ENCODE results near the gene AHSG. TPM values are rescaled to one million over a fixed set of nuclear protein-coding genes. Genes with fewer than 3 reads are reported as not detected.
"Not testable (repeated sequence)": the region's sequence is repeated elsewhere in the genome, so short reads cannot be mapped to it uniquely, and the experiment has no call there.

AHSG gene, protein sequence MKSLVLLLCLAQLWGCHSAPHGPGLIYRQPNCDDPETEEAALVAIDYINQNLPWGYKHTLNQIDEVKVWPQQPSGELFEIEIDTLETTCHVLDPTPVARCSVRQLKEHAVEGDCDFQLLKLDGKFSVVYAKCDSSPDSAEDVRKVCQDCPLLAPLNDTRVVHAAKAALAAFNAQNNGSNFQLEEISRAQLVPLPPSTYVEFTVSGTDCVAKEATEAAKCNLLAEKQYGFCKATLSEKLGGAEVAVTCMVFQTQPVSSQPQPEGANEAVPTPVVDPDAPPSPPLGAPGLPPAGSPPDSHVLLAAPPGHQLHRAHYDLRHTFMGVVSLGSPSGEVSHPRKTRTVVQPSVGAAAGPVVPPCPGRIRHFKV
- not detected for total RNA-seq

DNA sequence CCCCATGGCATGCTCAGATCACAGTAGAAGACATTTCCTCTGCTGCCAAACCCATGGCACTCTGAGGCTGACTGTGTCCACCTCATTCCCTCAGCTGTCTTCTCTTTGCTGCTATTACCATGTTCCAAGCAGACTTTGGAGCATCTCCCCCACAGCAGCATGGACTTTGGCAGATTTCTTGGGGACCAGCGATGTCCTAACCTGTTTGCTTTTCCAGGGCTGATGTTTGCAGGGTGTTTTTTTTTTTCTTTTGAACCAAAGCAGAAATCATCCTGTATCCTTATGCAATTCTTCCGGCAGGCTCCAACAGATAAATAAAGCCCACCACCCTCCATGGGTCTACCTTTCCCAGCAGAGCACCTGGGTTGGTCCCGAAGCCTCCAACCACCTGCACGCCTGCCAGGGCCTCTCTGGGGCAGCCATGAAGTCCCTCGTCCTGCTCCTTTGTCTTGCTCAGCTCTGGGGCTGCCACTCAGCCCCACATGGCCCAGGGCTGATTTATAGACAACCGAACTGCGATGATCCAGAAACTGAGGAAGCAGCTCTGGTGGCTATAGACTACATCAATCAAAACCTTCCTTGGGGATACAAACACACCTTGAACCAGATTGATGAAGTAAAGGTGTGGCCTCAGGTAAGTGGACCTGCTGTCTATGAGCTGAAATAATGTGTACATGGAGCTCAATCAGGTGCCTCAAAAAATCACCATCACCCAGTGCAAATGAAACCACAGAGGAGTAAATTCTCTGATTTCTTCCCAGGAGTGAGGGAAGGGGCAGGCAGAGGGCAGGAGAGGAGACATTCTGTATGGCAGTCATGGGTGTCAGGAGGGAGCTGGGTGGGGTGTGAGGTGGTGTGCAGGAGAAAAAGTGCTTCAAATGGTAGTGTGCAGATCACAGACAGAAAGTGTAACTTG lies at the start of gene AHSG:
TSS of gene AHSG (plus strand) at position 340 of the 916 bp plus-strand sequence. CDS start at position 422, 82 bp downstream.
- Mint-ChIP-seq H3K4me1 (ENCODE audit: low read depth) (peaks cover 18% of the 10 kb centered on the region), H3K36me3 (ENCODE audit: low read depth) (no peaks in the 10 kb centered on the region), H3K9me3 (no peaks in the 10 kb centered on the region), H3K4me3 (no peak within 1 kb of the TSS), H3K27ac (no peak within 1 kb of the TSS), H3K27me3 (ENCODE audit: low read depth) (peaks cover 14% of the 10 kb centered on the region)
- CTCF ChIA-PET = interaction anchor here (1.0 to 6.2 kb wide), 6 partner anchors 8 to 208 kb away, joined by 3 to 99 read pairs (median 4); no protein-coding TSS in a partner anchor
- no peak for DNase-seq
- intact Hi-C loops (cut with micrococcal nuclease) = loop anchor here (10.0 kb wide), 1 partner anchor 552 kb away; no protein-coding TSS in a partner anchor

DNA sequence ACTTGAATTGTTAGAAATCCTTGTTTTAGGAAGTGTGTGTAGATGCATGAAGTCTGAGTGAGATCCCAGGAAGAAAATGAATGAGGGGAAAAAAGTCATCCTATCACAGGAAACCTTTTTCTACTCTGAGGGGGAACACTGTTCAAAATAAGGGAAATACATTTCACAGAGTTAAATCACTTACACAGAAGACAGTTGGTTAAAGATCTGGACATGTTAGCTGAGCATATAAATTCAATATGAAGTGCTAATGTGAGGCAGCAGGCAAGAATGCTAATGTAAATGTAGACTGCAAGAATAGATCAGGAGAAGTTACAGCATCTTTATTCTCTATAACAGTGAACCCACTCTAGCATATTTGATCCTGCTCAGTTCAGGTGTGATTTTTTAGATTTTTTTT lies 48.3 kb upstream of the AHSG start:
- H3K9me3 Mint-ChIP-seq = no peaks in the 10 kb centered on the region
- no peak for DNase-seq
- H3K27me3 Mint-ChIP-seq (ENCODE audit: low read depth) = no peaks in the 10 kb centered on the region
- intact Hi-C loops (cut with micrococcal nuclease) = no loop called here
- H3K27ac Mint-ChIP-seq = no peak overlapping the region
- no peak overlapping the region for H3K4me3 Mint-ChIP-seq
- CTCF ChIA-PET = interaction anchor here (1.7 kb wide), 1 partner anchor 52 kb away, joined by 6 read pairs; no protein-coding TSS in a partner anchor
- peaks cover 17% of the 10 kb centered on the region for H3K36me3 Mint-ChIP-seq (ENCODE audit: low read depth)
- H3K4me1 Mint-ChIP-seq (ENCODE audit: low read depth) = peaks cover 52% of the 10 kb centered on the region

DNA sequence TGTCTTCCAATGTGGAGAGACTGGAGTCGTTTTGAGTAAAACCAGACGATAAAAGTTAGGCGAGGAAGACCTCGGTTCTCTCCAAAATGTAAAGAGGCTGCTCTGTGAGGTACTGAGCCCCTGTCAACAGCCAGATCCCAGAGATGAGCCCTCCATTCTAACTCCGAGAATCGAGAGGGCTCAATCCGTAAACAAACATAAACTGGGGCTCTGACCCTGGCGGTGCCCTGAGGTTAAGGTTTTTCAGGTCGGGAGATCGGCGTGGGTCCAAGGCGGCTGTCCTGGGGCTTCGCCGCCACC lies 46.1 kb upstream of the AHSG start:
- Mint-ChIP-seq H3K4me1 (ENCODE audit: low read depth) (peaks cover 49% of the 10 kb centered on the region), H3K36me3 (ENCODE audit: low read depth) (peaks cover 14% of the 10 kb centered on the region), H3K27me3 (ENCODE audit: low read depth) (no peaks in the 10 kb centered on the region), H3K27ac (peak overlapping the region; percentile 90), H3K4me3 (peak overlapping the region; percentile 93), H3K9me3 (no peaks in the 10 kb centered on the region)
- CTCF ChIA-PET = interaction anchor here (0.9 to 1.6 kb wide), 3 partner anchors 255 to 584 kb away, joined by 3 to 5 read pairs (median 3); no protein-coding TSS in a partner anchor
- intact Hi-C loops (cut with micrococcal nuclease) = loop anchor here (1.0 to 5.0 kb wide), 4 partner anchors 50 to 571 kb away; partner anchors contain the start of gene RPL39L
- peak; percentile 8 for DNase-seq

DNA sequence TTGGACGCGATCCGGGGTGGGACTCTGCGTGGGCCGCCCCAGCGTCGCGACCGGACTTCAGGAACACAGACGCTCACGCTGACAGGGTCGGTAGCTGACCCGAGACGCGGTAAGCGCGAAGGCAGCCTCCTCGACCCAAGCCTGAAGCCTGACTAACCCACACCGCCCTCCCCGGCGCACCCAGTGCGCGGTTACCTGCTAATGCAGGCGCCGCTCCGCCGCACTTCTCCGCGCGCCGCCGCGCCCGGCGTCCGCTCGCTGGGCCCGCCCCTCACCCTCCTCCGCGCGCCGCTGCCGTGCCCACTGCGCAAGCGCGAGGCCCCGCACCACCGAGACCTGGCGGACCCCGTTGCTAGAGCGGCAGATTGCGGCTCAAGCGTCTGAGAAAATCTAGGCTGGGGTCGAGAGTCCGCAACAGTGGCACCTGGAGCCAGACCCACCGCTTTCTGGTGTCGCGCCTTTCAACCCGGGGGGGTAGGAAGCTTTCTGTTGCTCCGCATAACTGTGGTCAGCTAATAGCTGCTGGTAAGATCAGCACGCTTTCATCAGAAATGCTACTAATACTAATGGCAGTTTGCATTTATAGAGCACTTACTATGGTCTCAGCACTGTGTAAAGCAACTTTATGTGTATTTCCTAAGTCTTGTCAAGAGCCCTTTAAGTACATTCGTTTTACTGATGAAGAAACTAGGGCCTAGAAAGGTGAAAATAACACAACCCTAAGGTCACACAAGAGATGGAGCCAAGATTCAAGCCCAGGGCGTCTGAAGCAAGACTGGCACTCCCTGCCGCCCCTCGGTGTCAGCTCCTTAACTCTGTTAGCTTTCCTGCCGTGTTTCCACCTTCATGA lies 45.6 kb upstream of the AHSG start, which contains the start of gene TBCCD1:
TSS of gene TBCCD1 (minus strand) at position 268 of the 850 bp plus-strand sequence. CDS start 3,010 bp downstream, outside the sequence.
- CTCF ChIA-PET = interaction anchor here (0.5 to 2.2 kb wide), 5 partner anchors 27 to 935 kb away, joined by 3 to 7 read pairs (median 4); no protein-coding TSS in a partner anchor
- peak within 1 kb of the TSS; percentile 93 for H3K4me3 Mint-ChIP-seq
- no peaks in the 10 kb centered on the region for H3K9me3 Mint-ChIP-seq
- intact Hi-C loops (cut with micrococcal nuclease) = loop anchor here (1.0 to 5.0 kb wide), 4 partner anchors 50 to 570 kb away; partner anchors contain the start of gene RPL39L
- peak; percentile 93 for DNase-seq
- H3K36me3 Mint-ChIP-seq (ENCODE audit: low read depth) = peaks cover 9% of the 10 kb centered on the region
- H3K4me1 Mint-ChIP-seq (ENCODE audit: low read depth) = peaks cover 50% of the 10 kb centered on the region
- peak within 1 kb of the TSS; percentile 90 for H3K27ac Mint-ChIP-seq
- no peaks in the 10 kb centered on the region for H3K27me3 Mint-ChIP-seq (ENCODE audit: low read depth)

DNA sequence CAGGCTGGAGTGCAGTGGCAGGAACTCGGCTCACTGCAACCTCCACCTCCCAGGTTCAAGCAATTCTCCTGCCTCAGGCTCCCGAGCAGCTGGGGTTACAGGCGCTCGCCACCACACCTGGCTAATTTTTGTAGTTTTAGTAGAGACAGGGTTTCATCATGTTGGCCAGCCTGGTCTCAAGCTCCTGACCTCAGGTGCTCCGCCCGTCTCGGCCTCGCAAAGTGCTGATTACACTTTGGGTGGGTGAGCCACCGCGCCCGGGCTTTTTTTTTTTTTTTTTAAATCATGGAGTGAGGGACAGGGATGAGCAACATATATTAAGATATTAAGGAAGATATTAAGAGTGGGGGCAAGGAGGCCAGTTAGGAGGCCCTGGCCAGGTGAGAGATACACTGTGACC lies 43.5 kb upstream of the AHSG start:
- intact Hi-C loops (cut with micrococcal nuclease) = loop anchor here (5.0 kb wide), 2 partner anchors 313 to 568 kb away; partner anchors contain the start of gene RPL39L
- Mint-ChIP-seq H3K36me3 (ENCODE audit: low read depth) (peaks cover 11% of the 10 kb centered on the region), H3K27ac (peak overlapping the region; percentile 85), H3K4me1 (ENCODE audit: low read depth) (peaks cover 53% of the 10 kb centered on the region), H3K4me3 (peak overlapping the region; percentile 95)
- DNase-seq; H3K27me3 Mint-ChIP-seq (ENCODE audit: low read depth); H3K9me3 Mint-ChIP-seq: not testable (repeated sequence)
- CTCF ChIA-PET = interaction anchor here (0.6 to 2.2 kb wide), 6 partner anchors 8 to 626 kb away, joined by 3 to 12 read pairs (median 4); no protein-coding TSS in a partner anchor

DNA sequence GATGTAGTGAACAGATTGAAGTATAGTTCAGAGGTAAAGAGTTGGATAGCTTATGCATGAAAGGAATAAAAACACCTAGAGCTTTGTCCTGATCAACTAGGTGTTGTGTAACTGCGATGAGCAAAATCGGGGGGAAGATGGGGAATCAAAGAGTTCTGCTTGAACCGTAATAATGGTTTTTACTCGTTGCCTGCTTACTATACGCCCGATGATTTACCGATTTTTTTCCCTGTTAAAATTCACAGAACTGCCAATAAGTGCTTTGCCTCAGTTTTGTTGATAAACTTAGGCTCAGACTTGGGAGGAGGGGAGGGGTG lies 43.1 kb upstream of the AHSG start:
- intact Hi-C loops (cut with micrococcal nuclease) = loop anchor here (1.0 to 10.0 kb wide), 13 partner anchors 21 to 985 kb away; partner anchors contain the start of genes EIF4A2, ETV5, RFC4 and RPL39L
- peak overlapping the region; percentile 95 for H3K4me3 Mint-ChIP-seq
- DNase-seq = no peak
- no peaks in the 10 kb centered on the region for H3K27me3 Mint-ChIP-seq (ENCODE audit: low read depth)
- H3K27ac Mint-ChIP-seq = peak overlapping the region; percentile 85
- H3K4me1 Mint-ChIP-seq (ENCODE audit: low read depth) = peaks cover 52% of the 10 kb centered on the region
- peaks cover 11% of the 10 kb centered on the region for H3K36me3 Mint-ChIP-seq (ENCODE audit: low read depth)
- H3K9me3 Mint-ChIP-seq = no peaks in the 10 kb centered on the region
- CTCF ChIA-PET = interaction anchor here (1.0 to 2.3 kb wide), 6 partner anchors 21 to 626 kb away, joined by 3 to 12 read pairs (median 6); no protein-coding TSS in a partner anchor

DNA sequence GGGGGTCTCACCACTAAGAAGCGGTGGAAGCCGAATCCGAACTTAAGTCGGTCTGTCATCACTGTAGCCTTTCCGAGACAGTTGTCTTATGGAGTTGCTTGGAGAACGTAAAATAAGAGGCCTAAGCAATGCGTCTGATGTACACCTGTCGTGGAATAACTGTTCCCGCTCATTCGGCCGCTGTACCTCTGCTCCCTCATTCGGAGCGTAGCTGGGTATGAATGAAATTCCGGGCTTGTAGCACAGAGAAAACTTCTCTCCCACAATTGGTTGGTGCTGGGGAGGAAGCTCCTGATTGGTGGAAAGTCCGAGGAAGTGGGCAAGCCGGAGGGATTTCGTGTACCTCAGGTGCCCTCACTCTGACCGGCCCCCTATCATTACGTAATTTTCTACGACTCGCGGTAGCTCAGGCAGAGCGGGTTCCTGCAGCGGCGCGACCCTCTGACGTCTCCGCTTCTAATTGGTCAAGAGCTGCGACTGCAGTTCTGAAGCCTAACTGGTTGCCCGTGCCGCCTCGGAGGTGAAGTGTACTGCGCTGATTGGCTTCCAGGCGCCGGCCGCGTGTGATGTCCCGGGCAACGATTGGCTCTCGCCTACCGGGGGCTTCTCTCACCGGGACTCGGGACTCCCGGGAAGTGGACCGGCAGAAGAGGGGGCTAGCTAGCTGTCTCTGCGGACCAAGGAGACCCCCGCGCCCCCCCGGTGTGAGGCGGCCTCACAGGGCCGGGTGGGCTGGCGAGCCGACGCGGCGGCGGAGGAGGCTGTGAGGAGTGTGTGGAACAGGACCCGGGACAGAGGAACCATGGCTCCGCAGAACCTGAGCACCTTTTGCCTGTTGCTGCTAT lies 42.5 kb upstream of the AHSG start, which contains the start of gene DNAJB11:
TSS of gene DNAJB11 (plus strand) at position 625 of the 845 bp plus-strand sequence. CDS start at position 803, 178 bp downstream.
- H3K4me3 Mint-ChIP-seq = peak within 1 kb of the TSS; percentile 95
- peak within 1 kb of the TSS; percentile 85 for H3K27ac Mint-ChIP-seq
- no peaks in the 10 kb centered on the region for H3K9me3 Mint-ChIP-seq
- peaks cover 11% of the 10 kb centered on the region for H3K36me3 Mint-ChIP-seq (ENCODE audit: low read depth)
- no peaks in the 10 kb centered on the region for H3K27me3 Mint-ChIP-seq (ENCODE audit: low read depth)
- peaks cover 53% of the 10 kb centered on the region for H3K4me1 Mint-ChIP-seq (ENCODE audit: low read depth)
- peak; percentile 100 for DNase-seq
- CTCF ChIA-PET = interaction anchor here (1.0 to 2.3 kb wide), 6 partner anchors 21 to 627 kb away, joined by 3 to 12 read pairs (median 6); no protein-coding TSS in a partner anchor
- intact Hi-C loops (cut with micrococcal nuclease) = loop anchor here (1.0 to 10.0 kb wide), 11 partner anchors 20 to 986 kb away; partner anchors contain the start of genes EIF4A2, ETV5, RFC4 and SENP2

DNA sequence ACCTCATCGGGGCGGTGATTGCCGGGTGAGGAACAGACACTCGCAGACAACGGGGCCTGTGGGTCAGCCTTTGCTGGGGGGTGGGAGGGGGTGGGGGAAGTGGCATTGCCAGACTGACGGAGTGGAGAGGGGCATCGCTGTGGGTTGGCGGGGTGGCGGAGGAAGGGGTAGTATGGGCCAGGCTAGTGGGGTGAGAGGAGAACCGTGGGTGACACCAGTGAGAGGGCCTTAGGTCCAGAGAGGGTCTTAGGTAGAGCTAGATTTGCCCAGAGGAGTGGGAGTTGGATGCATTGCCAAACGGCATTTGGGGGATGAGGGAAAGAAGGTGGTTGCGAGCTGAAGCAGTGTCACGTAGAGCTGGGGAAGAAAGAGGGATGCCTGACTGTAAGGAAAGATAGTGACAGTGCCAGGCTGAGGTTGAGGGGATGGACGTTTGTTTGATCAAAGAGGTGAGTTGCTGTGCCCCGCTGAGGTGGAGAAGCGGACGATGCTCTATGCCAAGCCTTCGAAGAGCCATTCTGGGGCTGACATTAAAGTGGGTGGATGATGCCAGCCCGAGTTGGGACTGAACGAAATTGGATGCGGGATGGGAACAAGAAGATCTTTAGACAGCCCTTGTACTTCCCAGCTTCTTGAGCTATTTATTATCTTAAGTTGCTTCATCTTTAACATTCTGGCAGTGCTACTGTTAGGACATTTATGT lies 41.8 kb upstream of the AHSG start:
- DNase-seq = peak; percentile 11
- intact Hi-C loops (cut with micrococcal nuclease) = loop anchor here (1.0 to 10.0 kb wide), 11 partner anchors 19 to 986 kb away; partner anchors contain the start of genes EIF4A2, ETV5, RFC4 and SENP2
- Mint-ChIP-seq H3K27ac (peak overlapping the region; percentile 85), H3K27me3 (ENCODE audit: low read depth) (no peaks in the 10 kb centered on the region), H3K36me3 (ENCODE audit: low read depth) (peaks cover 14% of the 10 kb centered on the region), H3K4me3 (peak overlapping the region; percentile 95), H3K9me3 (no peaks in the 10 kb centered on the region), H3K4me1 (ENCODE audit: low read depth) (peaks cover 53% of the 10 kb centered on the region)
- CTCF ChIA-PET = interaction anchor here (0.7 to 2.3 kb wide), 4 partner anchors 43 to 628 kb away, joined by 4 to 12 read pairs (median 6); no protein-coding TSS in a partner anchor

DNA sequence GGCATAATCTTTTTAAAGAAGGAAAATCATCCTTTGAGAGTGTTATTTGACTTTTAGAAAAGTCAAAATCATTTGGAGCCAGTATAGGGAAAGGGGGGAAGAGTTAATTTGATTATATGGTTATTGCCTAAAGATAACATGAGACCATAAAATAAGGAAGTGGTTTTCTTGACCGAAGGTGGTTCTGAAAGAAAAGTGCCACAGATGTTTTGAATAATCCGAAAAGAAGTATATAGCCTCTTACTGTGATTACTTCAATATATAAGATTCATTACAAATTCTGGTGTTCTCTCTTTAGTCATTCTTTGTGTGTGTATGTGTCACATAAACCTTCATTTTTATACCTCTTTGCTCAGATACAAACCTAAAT lies 41.2 kb upstream of the AHSG start:
- peaks cover 49% of the 10 kb centered on the region for H3K4me1 Mint-ChIP-seq (ENCODE audit: low read depth)
- no peak for DNase-seq
- no peaks in the 10 kb centered on the region for H3K9me3 Mint-ChIP-seq
- H3K4me3 Mint-ChIP-seq = peak overlapping the region; percentile 95
- intact Hi-C loops (cut with micrococcal nuclease) = loop anchor here (2.0 to 10.0 kb wide), 3 partner anchors 37 to 987 kb away; partner anchors contain the start of gene SENP2
- peaks cover 17% of the 10 kb centered on the region for H3K36me3 Mint-ChIP-seq (ENCODE audit: low read depth)
- peak overlapping the region; percentile 11 for H3K27ac Mint-ChIP-seq
- CTCF ChIA-PET = interaction anchor here (0.7 to 2.3 kb wide), 3 partner anchors 38 to 628 kb away, joined by 3 to 8 read pairs (median 4); no protein-coding TSS in a partner anchor
- no peaks in the 10 kb centered on the region for H3K27me3 Mint-ChIP-seq (ENCODE audit: low read depth)

DNA sequence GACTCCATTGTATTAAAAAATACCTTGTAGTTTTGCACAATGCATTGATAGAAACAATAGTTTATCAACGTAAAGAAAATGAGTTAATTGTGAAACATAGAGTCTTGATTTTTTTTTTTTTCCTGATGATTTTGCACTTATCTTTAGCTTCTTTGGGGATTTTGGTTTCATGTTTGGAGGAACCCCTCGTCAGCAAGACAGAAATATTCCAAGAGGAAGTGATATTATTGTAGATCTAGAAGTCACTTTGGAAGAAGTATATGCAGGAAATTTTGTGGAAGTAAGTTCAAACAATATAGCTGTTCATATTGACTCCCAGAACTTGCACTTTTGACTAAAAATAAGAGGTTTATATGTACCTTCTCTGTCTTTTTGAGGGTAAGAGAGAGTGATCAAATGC lies 35.3 kb upstream of the AHSG start:
- CTCF ChIA-PET = interaction anchor here (0.8 to 2.1 kb wide), 2 partner anchors 36 to 40 kb away, joined by 5 read pairs; partner anchors contain the start of gene AHSG
- intact Hi-C loops (cut with micrococcal nuclease) = loop anchor here (10.0 kb wide), 1 partner anchor 993 kb away; the partner anchor contains the start of gene SENP2
- no peaks in the 10 kb centered on the region for H3K27me3 Mint-ChIP-seq (ENCODE audit: low read depth)
- H3K36me3 Mint-ChIP-seq (ENCODE audit: low read depth) = peaks cover 32% of the 10 kb centered on the region
- H3K9me3 Mint-ChIP-seq = no peaks in the 10 kb centered on the region
- peaks cover 31% of the 10 kb centered on the region for H3K4me1 Mint-ChIP-seq (ENCODE audit: low read depth)
- no peak overlapping the region for H3K4me3 Mint-ChIP-seq
- no peak for DNase-seq
- H3K27ac Mint-ChIP-seq = no peak overlapping the region

Data from activated naive CD4-positive, alpha-beta T cell treated with anti-CD3 and anti-CD28 coated beads for 36 hours (primary cell).